H9 (cell line): ENCODE measurements around the gene CTDNEP1. TPM values are rescaled to one million over a fixed set of nuclear protein-coding genes. Genes with fewer than 3 reads are reported as not detected.
A peak's percentile ranks its signal among the peaks of the same experiment; 100 is the strongest.

Experiments used
- DNase-seq: peaks from one replicate; pipeline ENCODE4 v3.0.0-alpha.2; 2017
- H2AFZ ChIP-seq: one replicate; pipeline ENCODE4 v1.6.1; 2013; ENCODE audit warnings: mild to moderate bottlenecking, low read length, control low read depth, moderate library complexity
- H2AK5ac ChIP-seq: 2 replicates; pipeline ENCODE4 v1.6.1; 2013; ENCODE audit warnings: low read length, control low read depth, mixed read lengths; ENCODE audit not compliant: insufficient read length
- H2BK120ac ChIP-seq: one replicate; pipeline ENCODE4 v1.6.1; 2013; ENCODE audit warnings: low read depth, mild to moderate bottlenecking, low read length, control low read depth, inconsistent platforms; ENCODE audit not compliant: poor library complexity, severe bottlenecking
- H2BK12ac ChIP-seq: 2 replicates; pipeline ENCODE4 v1.6.1; 2013; ENCODE audit warnings: low read length, control low read depth, mixed read lengths, low read depth; ENCODE audit not compliant: insufficient read length
- H2BK15ac ChIP-seq: 2 replicates; pipeline ENCODE4 v1.6.1; 2013; ENCODE audit warnings: low read depth, low read length, control low read depth
- H2BK20ac ChIP-seq: one replicate; pipeline ENCODE4 v1.6.1; 2013; ENCODE audit warnings: low read depth, mild to moderate bottlenecking, low read length, control low read depth, inconsistent platforms; ENCODE audit not compliant: poor library complexity, severe bottlenecking
- H2BK5ac ChIP-seq: 2 replicates; pipeline ENCODE4 v1.6.1; 2013; ENCODE audit warnings: low read length, control low read depth, mixed read lengths; ENCODE audit not compliant: insufficient read length
- H3K14ac ChIP-seq: 2 replicates; pipeline ENCODE4 v1.6.1; 2013; ENCODE audit warnings: low read length, control low read depth; ENCODE audit not compliant: insufficient read depth
- H3K18ac ChIP-seq: 2 replicates; pipeline ENCODE4 v1.6.1; 2013; ENCODE audit warnings: low read depth, mild to moderate bottlenecking, mixed read lengths, low read length, control low read depth; ENCODE audit not compliant: insufficient read length
- H3K23ac ChIP-seq: 2 replicates; pipeline ENCODE4 v1.6.1; 2013; ENCODE audit warnings: low read length, control low read depth, mixed read lengths, low read depth; ENCODE audit not compliant: insufficient read length
- H3K23me2 ChIP-seq: 2 replicates; pipeline ENCODE4 v1.6.1; 2013; ENCODE audit warnings: low read depth, mild to moderate bottlenecking, mixed read lengths, low read length, control low read depth; ENCODE audit not compliant: insufficient read length, poor library complexity, severe bottlenecking
- H3K27ac ChIP-seq: 2 replicates; pipeline ENCODE4 v1.5.1; 2013; ENCODE audit warnings: low read length, control low read depth, mixed read lengths, low read depth; ENCODE audit not compliant: insufficient read length
- H3K27me3 ChIP-seq: 2 replicates; pipeline ENCODE4 v1.6.1; 2013; ENCODE audit warnings: low read length, control low read depth, inconsistent platforms; ENCODE audit not compliant: insufficient read depth
- H3K4ac ChIP-seq: 2 replicates; pipeline ENCODE4 v1.6.1; 2013; ENCODE audit warnings: low read depth, mild to moderate bottlenecking, control low read depth, inconsistent platforms, low read length, moderate library complexity
- H3K4me1 ChIP-seq: 2 replicates; pipeline ENCODE4 v1.6.1; 2013; ENCODE audit warnings: low read length, control low read depth, inconsistent platforms; ENCODE audit not compliant: insufficient read depth
- H3K4me2 ChIP-seq: 2 replicates; pipeline ENCODE4 v1.6.1; 2013; ENCODE audit warnings: low read length, control low read depth, mixed read lengths; ENCODE audit not compliant: insufficient read length, insufficient read depth
- H3K56ac ChIP-seq: 2 replicates; pipeline ENCODE4 v1.6.1; 2013; ENCODE audit warnings: low read depth, mild to moderate bottlenecking, mixed read lengths, low read length, control low read depth; ENCODE audit not compliant: insufficient read length
- H3K79me1 ChIP-seq: 2 replicates; pipeline ENCODE4 v1.6.1; 2013; ENCODE audit warnings: low read depth, mild to moderate bottlenecking, moderate library complexity, low read length, control low read depth, inconsistent platforms; ENCODE audit not compliant: insufficient read depth, poor library complexity, severe bottlenecking
- H3K79me2 ChIP-seq: 2 replicates; pipeline ENCODE4 v1.6.1; 2013; ENCODE audit warnings: low read length, control low read depth, inconsistent platforms; ENCODE audit not compliant: insufficient read depth
- H3K9ac ChIP-seq: 2 replicates; pipeline ENCODE4 v1.6.1; 2013; ENCODE audit warnings: low read length, control low read depth, mixed read lengths; ENCODE audit not compliant: insufficient read length; ENCODE audit errors: extremely low read depth
- H3K9me3 ChIP-seq: one replicate; pipeline ENCODE4 v1.6.1; 2013; ENCODE audit warnings: low read depth, low read length, inconsistent platforms; ENCODE audit not compliant: control insufficient read depth
- H3T11ph ChIP-seq: one replicate; pipeline ENCODE4 v1.6.1; 2013; ENCODE audit warnings: mild to moderate bottlenecking, low read length, control low read depth, inconsistent platforms
- H4K20me1 ChIP-seq: one replicate; pipeline ENCODE4 v1.6.1; 2013; ENCODE audit not compliant: control insufficient read depth, insufficient read length, insufficient read depth
- H4K5ac ChIP-seq: 2 replicates; pipeline ENCODE4 v1.6.1; 2013; ENCODE audit warnings: low read depth, mild to moderate bottlenecking, mixed read lengths, low read length, control low read depth; ENCODE audit not compliant: insufficient read length
- H4K8ac ChIP-seq: replicated peaks from 2 replicates; pipeline ENCODE4 v1.6.1; 2013; ENCODE audit warnings: low read length, control low read depth, mixed read lengths, low read depth; ENCODE audit not compliant: insufficient read length
- H4K91ac ChIP-seq: 2 replicates; pipeline ENCODE4 v1.6.1; 2013; ENCODE audit warnings: low read depth, mild to moderate bottlenecking, moderate library complexity, mixed read lengths, low read length, control low read depth; ENCODE audit not compliant: insufficient read length
- H3K27ac Mint-ChIP-seq, 3 experiments: 2 replicates in 2 of 3; 3 replicates in 1 of 3; pipeline ENCODE4 v1.8.0; 2020 to 2021; ENCODE audit warnings: mixed read lengths in 3 of 3, mild to moderate bottlenecking in 1 of 3, moderate library complexity in 1 of 3
- H3K27me3 Mint-ChIP-seq: 2 replicates; pipeline ENCODE4 v1.8.0; 2021; ENCODE audit warnings: low read depth, mild to moderate bottlenecking, moderate library complexity, mixed read lengths
- H3K36me3 Mint-ChIP-seq, 3 experiments: 2 replicates in 2 of 3; 3 replicates in 1 of 3; pipeline ENCODE4 v1.8.0; 2020 to 2021; ENCODE audit warnings: low read depth in 3 of 3, mixed read lengths in 3 of 3; ENCODE audit not compliant: insufficient read depth in 1 of 3
- H3K4me1 Mint-ChIP-seq, 2 experiments: 2 replicates each; pipeline ENCODE4 v1.8.0; 2020; ENCODE audit warnings: mixed read lengths in 2 of 2
- H3K4me3 Mint-ChIP-seq, 2 experiments: 2 replicates in 1 of 2; 3 replicates in 1 of 2; pipeline ENCODE4 v1.8.0; 2020 to 2021; ENCODE audit warnings: mild to moderate bottlenecking in 2 of 2, mixed read lengths in 2 of 2, moderate library complexity in 1 of 2
- H3K9me3 Mint-ChIP-seq, 2 experiments: 2 replicates in 1 of 2; 3 replicates in 1 of 2; pipeline ENCODE4 v1.8.0; 2020; ENCODE audit warnings: mild to moderate bottlenecking in 2 of 2, mixed read lengths in 2 of 2, moderate library complexity in 1 of 2
- WGBS: extraction: QIAGEN DNeasy Blood & Tissue Kit; methylation state at CpG from one replicate; pipeline ENCODE4 v1.1.7; 2013; ENCODE audit warnings: missing lambda C conversion rate, low lambda C conversion rate, mixed read lengths; ENCODE audit not compliant: insufficient read length; ENCODE audit errors: extremely low coverage; 5-methylcytosine and 5-hydroxymethylcytosine counted together
- total RNA-seq: library from RNA; stranded (reverse); gene quantifications from 2 replicates; pipeline ENCODE4 v1.2.1, GENCODE V29; 2021
- TF ChIP-seq, protein P1 (sequence below): fragments of 200-600 bp; sonication (generic); conservative IDR thresholded peaks from 3 replicates; pipeline ENCODE4 v1.8.0; 2021; ENCODE audit warnings: antibody characterized with exemption, mild to moderate bottlenecking

Gene CTDNEP1
- total RNA-seq, 1 experiment from 2014 or later, result 134 TPM

DNA sequence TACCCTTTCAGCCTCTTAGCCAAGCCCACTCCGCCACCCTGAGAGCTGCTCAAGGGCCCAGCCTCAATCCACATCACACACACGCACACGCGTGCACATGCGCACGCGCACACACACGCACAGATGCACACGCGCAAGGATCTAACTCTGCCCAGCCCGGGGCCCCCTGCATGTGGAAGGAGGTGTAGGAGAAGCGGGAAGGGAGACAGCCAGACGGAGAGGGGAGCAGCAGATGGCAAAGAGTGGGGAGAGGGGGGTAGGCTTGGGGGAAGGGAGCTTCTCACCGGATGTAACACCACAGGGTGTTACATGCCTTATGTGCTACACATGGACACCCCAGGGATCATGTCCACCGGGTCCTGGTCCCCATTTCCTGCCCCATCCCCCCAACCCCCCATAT, 47.2 kb downstream of the CTDNEP1 start:
- H3K56ac ChIP-seq, result no peak overlapping the region
- no peak overlapping the region for H3K9ac ChIP-seq
- no peak overlapping the region for H4K8ac ChIP-seq
- peak overlapping the region; percentile 34 to 97 (median 70); a peak in 4 of 7 replicates for H3K27ac Mint-ChIP-seq
- H3K23ac ChIP-seq, result no peak overlapping the region
- H3K79me1 ChIP-seq, result no peaks in the 10 kb centered on the region
- peaks cover 28 to 43% of the 10 kb centered on the region in 2 experiments for H3K4me1 Mint-ChIP-seq
- H2AFZ ChIP-seq, result no peak overlapping the region
- H3K36me3 Mint-ChIP-seq, result peaks cover 22 to 38% (median 30%) of the 10 kb centered on the region in 3 experiments
- peaks cover 5% of the 10 kb centered on the region for H3K23me2 ChIP-seq
- no peaks in the 10 kb centered on the region for H3K9me3 Mint-ChIP-seq
- H3K27me3 Mint-ChIP-seq, result no peaks in the 10 kb centered on the region; the same call in none of the 2 replicates
- H2BK5ac ChIP-seq, result no peak overlapping the region
- peak overlapping the region; percentile 3 for H3K18ac ChIP-seq
- WGBS, result no CpG with 5 or more reads among the region's 15 CpGs
- H4K91ac ChIP-seq, result no peak overlapping the region
- TF ChIP-seq, protein P1, sequence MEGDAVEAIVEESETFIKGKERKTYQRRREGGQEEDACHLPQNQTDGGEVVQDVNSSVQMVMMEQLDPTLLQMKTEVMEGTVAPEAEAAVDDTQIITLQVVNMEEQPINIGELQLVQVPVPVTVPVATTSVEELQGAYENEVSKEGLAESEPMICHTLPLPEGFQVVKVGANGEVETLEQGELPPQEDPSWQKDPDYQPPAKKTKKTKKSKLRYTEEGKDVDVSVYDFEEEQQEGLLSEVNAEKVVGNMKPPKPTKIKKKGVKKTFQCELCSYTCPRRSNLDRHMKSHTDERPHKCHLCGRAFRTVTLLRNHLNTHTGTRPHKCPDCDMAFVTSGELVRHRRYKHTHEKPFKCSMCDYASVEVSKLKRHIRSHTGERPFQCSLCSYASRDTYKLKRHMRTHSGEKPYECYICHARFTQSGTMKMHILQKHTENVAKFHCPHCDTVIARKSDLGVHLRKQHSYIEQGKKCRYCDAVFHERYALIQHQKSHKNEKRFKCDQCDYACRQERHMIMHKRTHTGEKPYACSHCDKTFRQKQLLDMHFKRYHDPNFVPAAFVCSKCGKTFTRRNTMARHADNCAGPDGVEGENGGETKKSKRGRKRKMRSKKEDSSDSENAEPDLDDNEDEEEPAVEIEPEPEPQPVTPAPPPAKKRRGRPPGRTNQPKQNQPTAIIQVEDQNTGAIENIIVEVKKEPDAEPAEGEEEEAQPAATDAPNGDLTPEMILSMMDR, result no peak
- H3K4ac ChIP-seq, result no peak overlapping the region; the same call in 1 of the 2 replicates
- H2AK5ac ChIP-seq, result no peak overlapping the region
- no peaks in the 10 kb centered on the region for H3K9me3 ChIP-seq
- H2BK15ac ChIP-seq, result no peak overlapping the region
- DNase-seq, result no peak
- peak overlapping the region; percentile 66 to 83 for H3K4me3 Mint-ChIP-seq
- H3T11ph ChIP-seq, result no peak overlapping the region
- H4K20me1 ChIP-seq, result no peaks in the 10 kb centered on the region
- H3K27ac ChIP-seq, result no peak overlapping the region
- H3K4me1 ChIP-seq, result peaks cover 9% of the 10 kb centered on the region; the same call in 1 of the 2 replicates
- H3K14ac ChIP-seq, result 0 out of 2 replicates have a peak overlapping the region, but pooled peaks have one; percentile 0
- no peak overlapping the region for H4K5ac ChIP-seq
- peak overlapping the region; percentile 63 for H3K4me2 ChIP-seq
- H2BK120ac ChIP-seq, result no peak overlapping the region
- no peak overlapping the region for H2BK20ac ChIP-seq
- no peak overlapping the region for H2BK12ac ChIP-seq
- H3K79me2 ChIP-seq, result no peaks in the 10 kb centered on the region
- H3K27me3 ChIP-seq, result no peaks in the 10 kb centered on the region
